Suppressor macrophage (primary cell): ENCODE results near the gene GJA5.
"Not testable (repeated sequence)": the region's sequence is repeated elsewhere in the genome, so short reads cannot be mapped to it uniquely, and the experiment has no call there.

Source experiments
- DNase-seq, 4 experiments: peaks; one replicate each; pipeline ENCODE4 v3.0.0-alpha.2; 2020 to 2022

GJA5 gene

DNA sequence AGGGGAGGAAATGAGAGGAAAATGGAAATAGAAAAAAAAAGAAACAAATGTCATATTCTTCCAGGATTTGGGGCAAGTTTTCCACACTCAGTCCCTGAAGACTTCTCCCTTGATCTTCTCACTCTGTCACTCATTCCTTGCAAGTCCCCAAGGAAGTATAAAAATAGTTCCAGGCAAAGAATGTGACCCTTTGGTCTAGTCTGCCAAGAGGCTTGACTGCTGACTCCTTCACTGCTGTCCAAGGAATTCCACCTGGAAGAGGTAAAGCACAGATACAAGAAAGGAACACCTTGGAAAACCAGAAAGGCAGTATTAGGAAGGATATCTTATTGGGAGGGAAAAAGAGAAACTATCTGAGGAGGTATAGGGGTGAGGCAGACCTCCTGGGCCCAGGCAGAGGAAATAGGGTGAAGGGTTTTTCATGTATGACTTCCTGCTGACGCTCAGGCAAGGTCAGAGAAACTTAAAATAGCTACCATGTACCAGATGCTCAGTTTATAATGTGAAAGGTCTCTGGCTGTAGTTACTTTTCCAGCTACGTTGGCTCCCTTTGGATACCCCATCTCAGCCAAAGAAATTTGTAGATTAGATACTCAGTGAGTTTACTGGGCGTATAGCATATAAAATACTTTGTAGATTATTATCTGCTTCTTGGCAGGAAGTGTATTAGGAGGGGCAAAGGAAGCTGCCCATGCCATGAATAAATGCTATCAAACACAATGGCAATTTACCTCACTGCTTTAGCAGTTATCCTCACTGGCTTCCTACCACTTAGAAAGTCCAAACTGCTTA, 2.0 kb upstream of the GJA5 start:
- no peak for DNase-seq

DNA sequence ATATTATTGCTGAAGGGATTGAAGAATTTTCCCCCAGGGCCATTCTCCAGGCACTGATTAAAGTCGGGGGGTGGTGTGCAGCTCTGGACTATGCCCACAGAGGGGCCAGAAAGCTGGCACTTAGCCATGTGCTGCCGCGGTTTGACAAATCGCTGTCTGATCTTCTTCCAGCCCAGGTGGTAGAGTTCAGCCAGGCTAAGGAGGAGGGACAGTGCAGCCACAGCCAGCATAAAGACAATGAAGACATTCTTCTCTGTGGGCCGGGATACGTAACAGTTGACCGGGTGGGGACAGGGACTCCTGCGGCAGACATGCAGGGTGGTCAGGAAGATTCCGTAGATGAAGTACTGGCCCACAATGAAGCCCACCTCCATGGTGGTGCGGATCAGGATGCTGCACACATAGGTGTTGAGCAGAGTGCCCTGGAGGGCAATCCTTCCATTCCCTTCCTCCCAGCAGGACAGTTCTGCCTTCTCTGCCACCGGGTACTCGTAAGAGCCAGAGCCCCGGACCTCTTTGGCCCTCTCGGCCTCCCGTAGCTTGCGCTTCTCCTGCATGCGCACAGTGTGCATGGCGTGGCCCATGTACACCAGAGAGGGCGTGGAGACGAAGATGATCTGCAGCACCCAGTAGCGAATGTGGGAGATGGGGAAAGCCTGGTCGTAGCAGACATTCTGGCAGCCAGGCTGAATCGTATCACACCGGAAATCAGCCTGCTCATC, 1.9 kb downstream of the GJA5 start:
- no peak for DNase-seq

DNA sequence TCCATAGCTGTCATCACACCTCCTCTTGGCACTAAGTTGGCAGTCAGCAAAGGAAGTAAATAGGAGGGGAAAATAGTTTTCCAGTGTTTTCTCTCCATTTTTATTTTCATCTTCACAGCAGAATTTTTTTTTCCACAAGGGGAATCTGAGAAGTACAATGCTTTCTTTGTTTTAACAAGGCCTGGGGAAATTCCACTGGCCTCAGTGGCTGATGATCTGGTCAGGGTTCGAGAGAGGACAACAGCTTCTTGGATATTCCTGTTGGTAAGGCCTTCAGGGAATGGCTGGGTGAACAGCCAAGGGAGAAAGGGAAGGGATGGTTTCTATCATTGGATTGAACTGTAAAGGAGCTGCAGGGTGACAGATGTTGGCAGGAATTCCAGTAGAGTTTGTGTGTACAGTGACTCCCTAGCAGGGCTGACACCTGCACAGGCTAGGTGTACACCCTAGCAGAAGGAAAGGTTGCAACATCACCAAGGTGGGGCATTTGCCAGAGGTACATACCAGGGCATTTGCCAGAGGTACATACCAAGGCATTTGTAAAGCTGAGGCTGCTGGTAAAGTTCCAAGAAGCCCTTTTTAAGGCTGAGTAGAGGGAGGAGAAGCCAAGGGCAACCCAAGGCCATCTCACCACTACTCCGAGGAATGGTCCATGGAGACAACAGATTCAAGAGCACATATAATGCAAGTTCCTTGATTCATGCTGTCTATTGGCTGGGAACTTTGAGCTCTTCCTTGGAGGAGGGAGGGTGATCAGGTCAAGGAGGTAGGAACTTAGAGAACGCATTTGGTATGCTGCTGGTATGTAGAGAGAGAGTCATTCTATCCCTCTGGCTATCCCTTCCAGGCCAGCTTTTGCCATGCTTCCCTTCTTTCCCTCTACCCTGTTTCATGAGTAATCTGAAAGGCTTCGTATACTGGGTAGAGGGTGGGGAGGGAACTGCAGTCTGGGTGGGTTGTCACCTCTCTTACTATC, 3.1 kb downstream of the GJA5 start:
- no peak for DNase-seq

DNA sequence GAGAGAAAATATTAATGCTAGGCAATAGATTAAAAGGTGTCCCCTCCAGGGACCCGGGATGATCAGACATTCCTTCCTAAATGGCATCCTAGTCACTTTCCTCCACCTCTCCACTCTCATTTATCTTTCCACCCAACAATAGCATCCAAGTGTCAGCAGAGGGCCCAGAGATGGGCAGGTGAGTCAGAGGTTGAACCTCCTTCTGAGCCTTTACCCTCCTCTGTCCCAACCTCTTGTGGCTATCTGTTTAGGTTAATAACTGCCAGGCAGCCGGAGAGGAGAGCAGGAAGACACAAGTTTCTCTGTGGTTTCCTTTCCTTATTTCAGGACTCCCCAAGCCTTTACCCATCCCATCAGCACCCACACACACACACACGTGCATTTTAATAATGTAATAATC, 4.1 kb downstream of the GJA5 start:
- DNase-seq: no peak

DNA sequence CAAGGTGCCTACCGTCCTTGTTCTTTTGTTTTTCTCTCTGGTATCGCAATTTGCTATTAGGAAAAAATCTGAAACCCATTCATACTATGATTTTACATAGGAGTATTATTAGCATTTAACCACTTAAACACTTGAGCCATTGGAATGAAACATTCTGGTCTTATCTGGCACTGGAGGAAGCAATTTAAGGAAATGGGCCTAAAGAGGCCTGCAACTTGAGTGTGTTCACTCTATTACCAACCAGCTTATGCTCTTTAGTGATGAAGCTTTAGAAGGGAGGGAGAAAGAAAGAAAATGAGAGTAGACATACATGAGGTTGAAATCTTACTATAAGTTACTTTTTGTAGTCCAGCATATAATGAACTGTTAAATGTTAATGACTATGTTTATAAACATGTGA, 5.7 kb downstream of the GJA5 start:
- DNase-seq: no peak

DNA sequence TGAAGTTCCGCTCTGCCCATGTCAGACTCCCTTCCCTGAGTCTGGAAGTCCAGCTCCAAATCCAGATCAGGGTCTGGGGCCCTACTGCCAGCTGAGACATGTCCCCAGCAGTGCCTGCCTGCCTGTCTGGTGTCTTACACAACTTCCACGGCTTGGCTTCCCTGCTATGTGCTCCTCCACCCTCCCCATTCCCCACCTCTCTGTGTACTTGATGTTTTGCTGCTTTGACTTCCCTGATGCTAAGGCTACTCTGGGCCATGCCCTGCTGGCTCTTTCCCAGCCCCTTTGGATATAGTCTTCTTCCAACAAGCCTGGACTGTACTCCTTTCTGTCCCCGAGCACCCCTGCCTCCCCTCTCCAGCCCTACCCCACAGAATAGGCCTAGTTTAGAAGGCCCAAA, 7.3 kb downstream of the GJA5 start:
- DNase-seq: no peak

DNA sequence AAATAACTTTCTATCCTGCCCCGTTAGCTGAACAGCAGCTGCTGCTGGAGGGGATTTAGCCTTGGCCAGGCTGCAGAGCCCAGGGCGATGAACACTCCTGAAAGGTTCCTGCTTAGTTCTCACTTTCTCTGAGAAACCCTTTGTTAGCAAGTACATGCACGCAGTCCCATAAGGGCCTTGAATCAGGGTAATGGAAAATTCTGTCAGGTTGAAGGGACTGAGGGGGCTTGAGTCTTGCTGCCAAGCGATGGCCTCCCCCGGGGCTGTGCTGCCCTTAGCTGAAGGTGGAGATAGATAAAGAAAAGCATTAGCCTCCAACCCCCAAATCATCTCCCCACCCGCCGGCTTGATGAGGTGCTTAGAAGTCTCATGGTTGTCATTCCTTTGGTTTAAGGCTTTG, 7.9 kb downstream of the GJA5 start:
- DNase-seq: no peak

DNA sequence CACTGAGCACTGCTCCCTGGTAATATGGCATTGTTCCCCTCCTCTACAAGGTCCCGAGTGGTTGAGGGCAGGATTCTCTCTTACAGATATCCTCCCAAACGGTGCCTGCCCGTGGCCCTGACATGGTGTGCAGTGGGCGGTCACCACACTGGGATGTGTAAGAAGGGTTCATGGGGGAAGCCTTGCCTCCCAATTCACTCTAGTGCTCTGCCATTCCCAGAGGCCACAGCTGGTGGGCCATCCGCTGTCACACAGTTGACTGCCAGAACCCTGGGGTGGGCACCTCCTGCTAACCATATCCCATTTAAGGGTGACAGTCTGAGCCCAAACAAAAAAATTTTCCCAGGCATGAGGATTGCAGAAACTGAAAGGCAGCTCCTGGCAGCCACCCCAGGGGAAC, 9.1 kb downstream of the GJA5 start:
- no peak for DNase-seq

DNA sequence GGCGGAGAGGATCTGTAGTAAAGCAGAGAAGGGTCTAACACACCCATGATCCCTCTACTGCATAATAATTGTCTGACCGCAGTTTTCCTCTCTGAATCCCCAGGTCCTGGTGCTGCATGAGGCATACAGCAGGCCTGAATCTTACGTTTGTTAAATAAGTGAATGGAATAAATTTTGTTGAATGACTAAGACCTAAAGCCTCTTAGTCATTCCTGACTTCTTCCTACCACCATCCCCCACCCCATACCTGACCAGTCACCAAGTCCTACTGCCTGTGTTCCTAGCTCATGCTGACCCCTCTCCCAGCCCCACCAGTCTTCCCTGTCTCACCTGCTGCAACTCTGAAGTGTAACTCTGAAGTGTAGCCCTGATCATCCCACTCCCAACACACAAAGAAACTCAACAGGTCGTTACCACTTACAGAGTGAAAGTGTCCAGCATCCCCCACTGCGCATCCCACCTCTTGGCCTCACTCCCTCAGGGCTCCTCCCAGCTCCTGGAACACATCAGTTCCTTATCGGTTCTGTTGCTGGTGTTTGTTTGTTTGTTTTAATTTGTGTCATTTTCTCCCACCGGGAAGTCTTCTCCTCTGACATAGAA, 9.7 kb downstream of the GJA5 start:
- no peak for DNase-seq

DNA sequence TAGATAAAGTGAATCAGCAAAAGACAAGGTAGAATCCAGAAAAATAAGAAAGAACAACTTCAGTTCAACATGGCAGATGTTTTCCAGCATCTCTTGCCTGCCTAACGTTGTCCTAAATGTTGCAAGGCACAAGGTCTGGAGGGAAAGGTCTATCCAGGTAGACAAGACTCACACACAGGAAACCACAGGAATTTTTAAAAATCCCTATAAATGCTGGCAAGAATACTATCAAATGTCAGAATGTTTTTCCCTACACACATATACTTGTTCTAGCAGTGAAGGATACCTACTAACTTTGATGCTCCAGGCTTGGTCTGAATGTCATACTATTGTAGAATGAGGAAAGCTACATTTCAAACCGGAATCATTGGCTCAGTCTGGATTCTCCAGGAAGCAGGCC, 10.6 kb downstream of the GJA5 start:
- no peak for DNase-seq

DNA sequence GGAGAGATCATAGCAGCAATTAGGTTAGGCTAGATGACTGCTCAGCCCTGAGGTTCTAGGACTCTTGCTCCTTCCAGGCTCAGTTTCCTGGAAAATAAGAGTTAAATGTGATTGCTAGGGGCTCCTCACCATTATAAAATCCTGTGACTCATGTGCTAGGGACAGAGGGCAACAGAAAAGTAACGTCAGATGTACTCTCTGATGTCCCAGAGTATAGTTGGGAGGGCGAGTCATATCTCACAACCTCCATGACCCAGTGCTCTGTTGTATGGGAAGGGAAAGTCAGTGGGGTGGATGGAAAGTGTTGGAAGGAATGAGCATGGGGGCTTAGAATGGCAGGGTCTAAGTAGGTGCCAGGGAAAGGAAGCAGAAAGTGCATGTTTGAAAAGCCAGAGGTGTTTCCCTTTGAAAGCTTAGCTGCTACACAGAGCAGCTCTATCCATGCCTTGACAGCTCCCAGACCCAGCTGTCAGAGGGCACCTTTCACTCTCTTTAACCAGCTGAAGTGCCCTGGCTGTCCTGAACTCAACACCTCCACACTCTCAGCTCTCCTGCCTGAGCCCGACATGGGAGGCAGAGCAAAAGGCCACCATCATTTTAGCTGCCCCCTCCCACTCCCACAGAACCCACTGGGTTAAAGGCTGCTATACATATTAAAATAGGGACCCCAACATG, 11.6 kb downstream of the GJA5 start:
- DNase-seq: no peak

DNA sequence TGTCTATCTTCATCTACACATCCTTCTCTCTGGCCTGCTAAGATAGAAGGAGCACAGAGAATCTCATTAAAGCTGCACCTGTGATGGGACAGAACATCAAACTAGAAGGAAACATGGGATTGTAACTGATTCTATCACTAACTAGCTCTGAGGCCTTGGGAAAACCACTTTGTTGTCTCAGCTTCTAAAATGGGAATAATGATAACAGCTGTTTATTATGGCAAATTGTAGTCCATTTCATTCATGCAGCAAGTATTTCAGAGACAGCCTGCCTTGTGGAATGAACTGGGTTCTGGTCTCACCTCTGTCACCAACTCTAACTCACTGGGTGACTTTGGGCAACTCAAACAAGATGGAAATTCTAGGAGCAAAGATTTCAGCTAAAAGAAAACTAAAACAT, 12.4 kb downstream of the GJA5 start:
- DNase-seq: no peak

DNA sequence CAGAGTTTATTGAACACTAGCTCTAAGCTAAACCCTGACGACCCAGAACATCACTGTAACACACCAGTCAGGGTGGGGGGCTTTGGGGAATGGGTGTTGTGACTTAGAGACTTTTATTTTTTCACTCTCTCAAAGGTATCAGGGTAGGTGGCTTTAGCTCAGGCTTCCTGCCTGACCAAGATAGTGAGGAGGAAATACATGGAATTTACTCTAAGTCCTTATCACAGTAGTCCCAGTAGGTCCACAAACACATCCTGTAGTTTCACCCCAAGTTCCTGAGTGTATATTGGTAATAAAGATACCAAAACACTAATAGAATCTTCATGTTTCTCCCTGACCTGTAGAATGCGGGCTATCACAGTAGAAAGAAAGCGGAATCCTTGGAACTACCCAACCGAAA, 15.1 kb downstream of the GJA5 start:
- DNase-seq: no peak

DNA sequence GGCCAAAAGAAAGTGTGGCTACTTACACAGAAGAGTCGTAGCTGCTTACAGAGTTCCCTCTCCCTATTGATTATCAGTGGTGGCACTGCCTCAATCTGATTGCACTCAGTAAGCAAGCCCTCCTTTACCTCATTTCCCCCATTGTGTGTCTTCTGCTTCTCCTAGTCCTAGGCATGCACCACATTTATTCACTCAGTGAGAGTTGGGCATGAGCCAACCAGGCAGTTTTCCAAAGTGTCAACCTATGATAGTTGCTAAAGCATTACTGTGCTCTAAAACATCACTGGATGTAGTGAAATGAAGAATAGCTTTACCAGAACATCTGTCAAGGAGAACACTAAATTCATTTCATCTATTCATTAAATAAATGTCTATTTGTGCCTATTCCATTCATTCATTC, 19.3 kb downstream of the GJA5 start:
- DNase-seq: no peak

DNA sequence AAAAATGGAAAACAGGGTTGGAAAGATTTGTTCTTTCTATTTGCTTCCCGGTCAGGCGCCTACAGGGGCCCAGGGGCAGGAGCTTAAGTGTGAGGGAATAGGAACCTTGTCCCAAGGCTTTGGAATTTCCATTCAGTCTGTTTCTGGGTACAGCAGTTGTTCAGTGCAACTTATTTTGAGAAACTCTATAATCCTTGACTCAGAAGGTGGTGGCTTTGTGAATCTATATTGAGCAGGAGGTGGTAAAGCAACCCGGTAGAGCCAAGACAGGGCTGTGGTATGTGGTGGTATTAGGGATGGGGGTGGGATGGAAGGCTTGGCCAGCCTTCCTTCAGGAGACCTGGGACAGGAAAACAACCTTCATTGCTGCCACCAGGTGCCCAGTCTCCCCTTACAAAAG, 20.0 kb downstream of the GJA5 start:
- DNase-seq: no peak

DNA sequence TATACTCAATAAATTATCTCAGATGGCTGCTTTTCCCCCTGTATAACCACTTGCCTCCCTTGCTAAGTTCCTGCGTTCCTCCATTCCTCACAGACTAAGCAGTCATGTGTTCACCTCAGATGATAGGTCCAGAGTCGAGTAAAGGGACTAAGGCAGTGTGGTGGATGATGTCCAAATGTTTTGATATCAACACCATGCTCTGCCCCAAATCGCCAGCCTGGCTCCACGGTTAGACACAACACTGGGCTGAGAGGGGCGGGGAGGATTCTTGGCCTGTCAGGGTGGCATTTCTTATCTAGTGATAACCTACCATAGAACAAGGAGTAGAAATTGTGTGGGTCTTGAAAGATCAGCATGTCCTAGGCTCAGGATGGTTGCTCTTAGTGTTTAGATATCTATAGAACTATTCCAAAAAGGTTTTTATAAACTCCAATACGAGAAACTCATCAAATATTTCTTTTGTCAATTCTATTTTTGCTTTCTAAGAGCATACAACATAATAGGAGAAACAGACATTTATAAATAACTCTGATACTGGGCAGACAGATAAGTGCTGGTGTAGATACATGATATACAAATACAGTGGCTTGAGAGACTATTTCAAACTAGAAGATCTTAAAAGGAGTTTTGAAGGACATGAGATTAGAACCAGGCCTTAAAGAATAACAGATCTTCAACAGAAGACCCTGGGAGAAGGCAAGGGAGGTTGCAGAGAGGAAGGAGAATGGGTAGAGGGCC, 21.5 kb downstream of the GJA5 start:
- DNase-seq: no peak

DNA sequence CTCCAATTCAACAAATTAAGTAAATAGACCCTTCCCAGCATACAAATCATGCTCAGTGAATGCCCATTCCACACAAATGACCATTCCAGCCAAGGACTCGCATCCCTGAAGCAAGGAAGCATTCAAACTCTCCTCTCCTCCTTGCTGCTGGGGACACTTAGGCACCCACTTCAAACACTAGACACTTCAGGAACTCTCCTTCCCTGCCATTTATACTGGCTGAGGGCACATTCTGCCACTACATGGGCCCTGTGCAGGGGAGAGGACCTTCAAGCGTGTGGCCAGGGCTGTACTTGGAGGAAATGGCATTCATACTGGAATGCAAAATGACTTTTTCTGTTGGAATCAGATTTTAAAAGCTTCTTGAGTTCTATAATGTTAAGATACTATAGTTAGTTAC, 22.3 kb downstream of the GJA5 start:
- DNase-seq: no peak

DNA sequence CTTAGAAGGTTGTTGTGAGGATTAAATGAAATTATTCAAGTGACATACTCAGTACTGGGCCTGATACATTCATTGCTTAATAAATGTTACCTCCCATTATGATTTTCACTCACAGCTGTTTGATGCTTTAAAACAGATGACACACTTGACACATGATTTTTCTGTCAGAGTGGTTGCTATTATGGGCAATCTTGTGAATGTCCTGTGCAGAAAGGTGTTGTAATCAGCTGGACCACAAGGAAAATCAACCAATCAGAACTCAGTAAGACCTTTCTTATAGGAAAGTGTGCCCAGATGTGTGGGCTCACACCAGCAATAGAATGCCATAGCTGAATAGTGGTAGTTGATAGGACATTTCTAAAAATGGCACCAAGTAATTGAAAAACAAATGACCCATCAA, 23.5 kb downstream of the GJA5 start:
- peak; percentile 64 to 90 (median 78) for DNase-seq

DNA sequence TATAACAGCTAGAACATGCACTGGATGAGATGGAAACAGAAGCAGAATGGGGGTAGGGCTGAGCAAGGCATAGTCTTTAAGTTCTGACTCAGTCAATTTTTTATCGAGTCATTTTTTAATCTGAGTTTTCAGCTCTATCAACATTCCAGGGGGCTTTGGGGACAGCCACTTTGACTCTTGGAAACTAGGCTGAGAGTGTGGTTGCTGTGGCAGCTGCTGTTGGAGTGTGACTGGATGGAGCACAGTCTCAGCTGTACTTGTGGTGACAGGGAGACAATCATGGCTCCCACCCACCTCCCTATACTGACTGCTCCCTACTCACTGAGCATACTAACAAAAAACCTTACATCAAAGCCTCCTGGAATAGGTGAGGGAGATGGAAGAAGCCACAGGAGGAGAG, 25.0 kb downstream of the GJA5 start:
- no peak for DNase-seq

DNA sequence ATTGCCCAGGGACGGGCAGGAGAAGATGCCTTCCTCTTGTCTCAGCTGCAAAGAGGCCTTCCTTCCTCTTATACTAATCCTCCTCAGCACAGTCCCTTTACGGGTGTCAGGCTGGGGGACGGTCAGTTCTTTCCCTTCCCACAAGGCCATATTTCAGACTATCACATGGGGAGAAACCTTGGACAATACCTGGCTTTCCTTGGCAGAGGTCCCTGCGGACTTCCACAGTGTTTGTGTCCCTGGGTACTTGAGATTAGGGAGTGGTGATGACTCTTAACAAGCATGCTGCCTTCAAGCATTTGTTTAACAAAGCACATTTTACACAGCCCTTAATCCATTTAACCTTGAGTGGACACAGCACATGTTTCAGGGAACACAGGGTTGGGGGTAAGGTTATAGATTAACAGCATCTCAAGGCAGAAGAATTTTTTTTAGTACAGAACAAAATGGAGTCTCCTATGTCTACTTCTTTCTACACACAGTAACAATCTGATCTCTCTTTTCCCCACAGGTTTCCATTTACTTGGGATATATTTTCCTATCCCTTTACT, 26.0 kb downstream of the GJA5 start:
- DNase-seq: not testable (repeated sequence)

DNA sequence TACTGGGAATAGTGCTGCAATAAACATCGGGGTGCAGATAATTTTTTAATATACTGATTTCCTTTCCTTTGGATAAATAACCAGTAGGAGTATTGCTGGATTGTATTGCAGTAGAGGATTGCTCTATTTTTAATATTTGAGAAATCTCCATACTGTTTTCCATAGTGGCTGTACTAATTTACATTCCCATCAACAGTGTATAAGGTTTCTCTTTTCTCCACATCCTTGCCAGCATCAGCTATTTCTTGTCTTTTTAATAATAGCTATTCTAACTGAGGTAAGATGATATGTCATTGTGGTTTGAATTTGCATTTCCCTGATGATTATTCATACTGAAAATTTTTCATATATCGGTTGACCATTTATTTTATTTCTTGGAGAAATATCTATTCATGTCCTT, 31.1 kb downstream of the GJA5 start:
- DNase-seq: no peak
